Stimulated activated CD4-positive, alpha-beta T cell treated with anti-CD3 and anti-CD28 coated beads, Interleukin-4, amount 100 ng/mL, for 4 hours (primary cell): ENCODE results near the gene C3orf80.
"Not testable (repeated sequence)": the region's sequence is repeated elsewhere in the genome, so short reads cannot be mapped to it uniquely, and the experiment has no call there.

Source experiments
- DNase-seq, 2 experiments: peaks; one replicate each; pipeline ENCODE4 v3.0.0-alpha.2; 2020

Gene C3orf80

DNA sequence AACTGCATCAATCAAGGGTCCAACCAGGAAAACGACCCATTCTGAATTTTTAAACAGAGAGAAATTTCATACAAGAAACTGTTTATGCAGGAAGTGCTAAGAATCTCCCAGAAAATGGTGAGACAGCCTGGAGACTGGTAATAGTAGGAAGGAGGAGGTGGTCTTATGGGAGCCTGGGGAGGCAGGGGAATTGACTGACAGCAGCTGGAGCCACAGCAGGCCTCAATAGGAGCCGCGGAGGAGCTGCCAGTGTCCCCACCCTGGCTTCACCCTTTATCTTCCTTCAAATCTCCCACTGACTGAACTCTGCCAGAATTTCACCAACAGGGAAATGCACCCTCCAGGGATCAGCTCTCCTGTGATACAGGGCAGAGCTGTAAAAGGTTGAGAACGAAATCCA lies 7.5 kb upstream of the C3orf80 start:
- no peak for DNase-seq

DNA sequence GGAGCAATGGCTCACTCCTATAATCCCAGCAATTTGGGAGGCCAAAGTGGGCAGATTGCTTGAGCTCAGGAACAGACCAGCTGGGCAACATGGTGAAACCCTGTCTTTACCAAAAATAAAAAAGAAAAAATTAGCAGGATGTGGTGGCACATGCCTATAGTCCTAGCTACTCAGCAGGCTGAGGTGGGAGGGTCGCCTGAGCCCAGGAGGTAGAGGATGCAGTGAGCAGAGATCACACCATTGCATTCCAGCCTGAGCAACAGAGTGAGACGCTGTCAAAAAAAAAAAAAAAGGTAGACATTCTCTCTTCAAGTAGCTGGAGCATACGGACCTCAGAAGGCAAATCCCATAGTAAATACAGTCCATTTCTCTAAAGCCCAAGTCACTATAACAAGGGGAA lies 7.1 kb upstream of the C3orf80 start:
- no peak for DNase-seq

DNA sequence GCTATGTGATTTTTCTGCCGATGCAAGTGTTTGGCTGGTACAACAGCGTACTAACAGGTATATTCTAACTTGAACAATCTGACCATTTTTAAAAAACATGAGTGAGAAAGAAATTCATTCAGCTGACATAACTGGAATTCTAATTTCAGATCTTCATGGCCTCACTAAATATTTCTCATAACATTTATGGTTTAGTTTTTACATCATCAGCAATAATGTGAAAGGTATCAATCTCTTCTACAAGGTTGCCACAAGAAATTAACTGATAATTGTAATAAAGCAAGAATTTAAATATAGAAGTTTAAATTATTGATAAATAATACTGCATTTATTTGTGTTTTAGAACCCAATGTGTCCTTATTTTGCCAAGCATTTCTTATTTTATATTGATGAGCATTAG lies 5.2 kb upstream of the C3orf80 start:
- DNase-seq, result no peak

DNA sequence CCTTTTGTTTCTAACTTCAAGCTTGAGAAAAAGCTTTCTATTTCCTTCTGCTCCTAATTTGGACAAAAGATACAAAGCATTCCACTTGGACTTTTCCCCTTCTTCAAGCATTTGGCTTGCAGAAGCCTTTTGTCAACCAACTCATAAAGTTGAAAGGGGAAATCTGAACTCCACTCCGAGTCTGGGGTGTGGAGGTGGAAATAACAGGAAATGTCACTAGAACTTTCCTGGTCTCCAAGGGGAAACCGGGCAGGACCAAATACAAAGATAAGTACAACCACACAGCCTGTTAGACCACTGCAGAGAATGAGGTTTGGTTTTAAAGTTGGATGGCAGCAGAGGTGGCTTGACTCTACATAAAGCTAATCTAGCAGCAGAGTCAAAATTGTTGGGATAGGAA lies 4.2 kb upstream of the C3orf80 start:
- no peak for DNase-seq

DNA sequence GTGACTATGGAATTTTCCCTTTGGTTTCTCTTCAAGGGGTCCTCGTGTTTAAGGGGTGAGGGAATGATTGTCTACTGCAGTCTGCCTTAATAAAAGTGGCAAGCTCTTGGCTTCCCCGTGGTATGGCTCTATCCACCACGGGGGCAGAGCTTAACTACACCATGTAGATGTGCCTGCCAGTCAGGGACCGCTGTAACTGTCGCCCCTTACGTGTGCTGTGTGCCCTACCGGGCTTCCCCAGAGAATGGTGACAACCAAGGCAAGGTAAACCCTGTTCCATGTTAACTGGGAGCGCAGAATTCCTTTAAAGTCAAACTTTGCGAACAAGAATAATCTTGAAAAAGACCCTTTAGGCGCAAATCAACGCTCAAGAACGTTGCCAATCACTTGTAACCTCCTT lies 966 bp upstream of the C3orf80 start:
- DNase-seq, result no peak

DNA sequence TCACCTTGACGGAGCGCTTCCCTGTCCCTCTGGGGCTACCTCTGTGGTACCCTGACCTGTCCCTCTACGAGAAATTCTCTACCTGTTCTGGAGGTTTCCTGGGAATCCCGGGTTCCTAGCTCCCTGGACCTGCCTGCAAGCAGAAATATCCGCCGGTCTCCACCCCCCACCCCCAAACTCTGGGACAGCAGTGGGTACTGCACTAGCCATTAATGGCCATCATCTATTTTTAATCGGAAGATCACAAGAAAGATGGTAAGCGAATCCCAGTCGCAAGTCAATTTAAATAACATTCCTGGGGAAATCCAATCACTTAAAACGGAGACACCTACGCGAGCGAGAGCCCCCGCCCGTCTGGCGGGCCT lies 429 bp upstream of the C3orf80 start:
- no peak for DNase-seq

DNA sequence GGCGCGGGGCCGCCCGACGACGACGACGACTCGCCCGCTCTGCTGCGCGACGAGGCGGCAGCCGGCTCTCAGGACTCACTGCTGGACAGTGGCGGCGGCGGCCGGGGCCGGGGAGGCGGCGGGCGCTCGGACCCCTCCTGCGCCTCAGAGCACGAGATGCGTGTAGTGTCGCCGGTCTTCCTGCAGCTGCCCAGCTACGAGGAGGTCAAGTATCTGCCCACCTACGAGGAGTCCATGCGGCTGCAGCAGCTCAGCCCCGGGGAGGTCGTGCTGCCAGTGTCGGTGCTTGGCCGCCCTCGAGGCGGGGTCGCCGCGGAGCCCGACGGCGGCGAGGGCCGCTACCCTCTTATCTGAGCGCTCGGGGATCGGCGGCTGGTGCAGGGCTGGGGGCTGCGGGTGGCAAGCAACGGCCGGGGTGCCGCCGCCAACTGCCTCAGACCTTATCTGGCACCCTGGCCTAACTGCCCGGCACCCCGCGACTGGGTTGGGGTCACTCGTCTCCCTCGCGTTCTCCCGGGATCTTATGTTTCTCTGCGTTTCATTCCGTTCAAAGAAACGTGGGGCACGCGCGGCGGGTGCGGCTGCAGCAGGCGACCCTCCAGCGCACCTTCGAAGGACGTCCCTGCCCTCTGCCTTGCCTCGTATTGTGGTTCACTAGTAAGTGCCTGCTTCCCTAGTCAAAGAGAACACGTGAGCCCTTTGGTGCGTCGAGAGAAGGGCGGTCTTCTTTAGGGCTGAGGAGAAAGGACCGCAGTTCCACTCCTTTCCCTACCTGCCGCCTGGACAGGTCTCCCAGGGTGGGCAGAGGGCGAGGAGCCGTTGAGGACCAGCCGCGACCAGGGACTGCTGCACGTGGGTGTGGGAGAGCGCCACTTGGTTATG lies 1.0 kb downstream of the C3orf80 start:
- DNase-seq, result peak in 1 of 2 experiments; percentile 2

DNA sequence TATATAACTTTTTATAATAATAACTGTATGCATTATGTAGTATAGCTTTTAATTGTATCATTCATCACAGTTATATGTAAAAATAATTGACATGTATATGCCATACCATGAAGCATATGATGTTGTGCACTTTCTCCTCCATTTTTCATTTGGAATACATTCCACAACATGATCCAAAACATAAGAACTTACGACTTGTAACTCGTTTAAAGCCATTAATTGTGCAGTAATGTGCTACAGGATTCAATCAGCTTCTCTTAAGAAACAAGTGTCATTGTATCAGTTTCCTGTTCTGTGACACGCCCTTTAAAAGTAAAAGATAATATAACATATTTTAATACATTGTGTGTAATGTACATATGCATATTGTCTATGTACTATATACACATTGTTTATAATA lies 2.2 kb downstream of the C3orf80 start:
- DNase-seq, result no peak

DNA sequence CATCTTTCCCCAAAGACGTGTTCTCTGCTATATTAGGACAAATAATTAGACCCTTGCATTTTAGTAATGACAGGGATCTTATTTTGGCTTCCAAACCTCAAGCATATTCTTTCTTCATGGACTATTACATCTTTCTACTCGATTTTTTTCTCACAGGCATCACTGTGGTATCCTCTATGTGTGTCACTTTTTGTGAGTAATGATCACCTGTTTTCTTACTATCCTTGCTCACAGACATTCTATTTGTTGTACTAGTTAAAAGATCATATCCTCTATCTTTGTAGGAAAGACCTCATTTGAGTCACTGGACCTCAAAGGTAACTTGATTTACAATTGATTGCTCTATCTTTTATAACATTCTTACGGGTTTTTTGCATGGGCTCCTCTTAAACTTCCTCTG lies 6.8 kb downstream of the C3orf80 start:
- no peak for DNase-seq

DNA sequence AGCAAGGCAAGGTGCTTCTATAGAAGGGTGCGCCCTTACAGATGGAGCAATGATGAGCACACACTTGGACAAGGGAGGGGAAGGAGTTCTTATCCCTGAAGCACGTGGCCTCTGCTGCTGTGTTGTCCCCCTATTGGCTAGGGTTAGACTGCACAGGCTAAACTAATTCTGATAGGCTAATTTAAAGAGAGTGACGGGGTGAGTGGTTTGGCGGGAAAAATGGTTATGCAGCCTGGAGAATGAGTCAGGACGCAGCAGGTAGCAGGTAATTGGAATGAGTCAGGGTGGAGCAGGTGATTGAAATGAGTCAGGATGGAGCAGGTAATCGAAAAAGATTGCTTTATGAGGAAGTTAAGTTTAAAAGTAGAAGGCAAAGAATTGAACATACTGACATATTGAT lies 15.5 kb downstream of the C3orf80 start:
- not testable (repeated sequence) for DNase-seq

DNA sequence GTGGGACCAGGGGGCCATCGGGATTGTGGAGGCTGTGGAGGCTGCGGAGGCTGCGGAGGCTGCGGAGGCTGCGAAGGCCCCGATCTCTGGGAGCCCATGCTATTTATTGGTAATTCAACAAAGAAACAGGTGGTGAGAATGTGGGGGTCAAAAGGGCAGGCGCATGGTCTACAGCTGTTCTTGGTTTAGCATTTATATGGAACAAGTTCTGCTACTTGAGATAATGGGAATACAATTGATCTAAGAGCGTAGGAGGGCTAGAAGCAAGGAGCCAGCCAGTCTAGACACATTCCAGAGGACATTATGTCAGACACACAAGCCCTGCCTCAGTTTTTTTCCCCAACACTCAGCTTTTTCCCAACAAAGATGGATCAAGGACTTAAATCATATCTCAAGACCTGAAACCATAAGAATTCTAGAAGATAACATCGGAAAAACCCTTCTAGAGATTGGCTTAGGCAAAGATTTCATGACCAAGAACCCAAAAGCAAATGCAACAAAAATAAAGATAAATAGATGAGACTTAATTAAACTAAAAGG lies 20.1 kb downstream of the C3orf80 start:
- DNase-seq, result no peak

DNA sequence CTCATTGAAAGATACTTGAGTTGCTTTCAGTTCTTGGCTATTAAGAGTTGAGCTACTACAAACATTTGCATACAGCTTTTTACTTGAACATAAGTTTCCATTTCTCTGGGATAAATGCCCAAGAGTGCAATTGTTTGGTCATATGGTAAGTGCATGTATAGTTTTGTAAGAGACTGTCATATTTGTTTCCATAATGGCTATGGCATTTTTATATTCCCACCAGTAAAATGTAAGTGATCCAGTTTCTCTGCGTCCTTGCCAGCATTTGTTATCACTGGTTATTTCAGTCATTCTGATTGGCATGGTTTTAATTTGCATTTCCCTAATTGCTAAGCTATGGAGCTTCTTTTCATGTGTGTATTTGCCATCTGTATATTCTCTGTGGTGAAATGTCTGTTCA lies 22.5 kb downstream of the C3orf80 start:
- DNase-seq, result no peak

DNA sequence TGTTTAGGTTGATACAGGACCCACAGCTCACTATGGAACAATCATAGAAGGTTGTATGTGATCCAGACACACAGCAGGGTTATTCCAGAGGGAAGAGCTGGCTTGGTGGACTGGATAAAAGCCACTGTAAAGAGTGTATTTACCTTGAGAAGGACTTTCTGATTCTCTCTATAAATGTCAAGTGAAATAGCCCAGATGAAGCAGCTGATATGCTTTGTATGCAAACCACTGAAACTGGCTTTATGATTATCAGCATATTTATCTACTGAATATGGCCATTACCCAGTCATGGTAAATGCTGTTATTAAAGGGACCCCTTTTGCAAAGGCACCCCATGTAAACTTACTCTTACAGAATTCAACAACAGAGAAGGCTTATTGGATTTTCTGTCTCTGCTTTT lies 28.1 kb downstream of the C3orf80 start:
- DNase-seq, result no peak

DNA sequence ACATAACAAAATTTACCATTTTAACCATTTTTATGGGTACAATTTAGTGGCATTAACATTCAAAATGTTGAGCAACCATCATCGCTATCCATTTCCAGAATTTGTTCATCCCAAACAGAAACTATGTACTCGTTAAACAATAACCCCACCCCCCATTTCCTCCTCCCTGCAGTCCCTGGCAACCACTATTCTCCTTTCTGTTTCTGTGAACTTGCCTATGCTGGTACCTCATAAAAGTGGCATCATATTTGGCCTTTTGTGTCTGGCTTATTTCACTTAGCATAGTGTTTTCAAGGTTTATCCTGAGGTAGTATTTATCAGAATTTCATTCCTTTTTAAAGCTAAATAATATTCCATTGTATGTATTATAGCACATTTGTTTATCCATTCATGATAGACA lies 32.4 kb downstream of the C3orf80 start:
- DNase-seq, result no peak

DNA sequence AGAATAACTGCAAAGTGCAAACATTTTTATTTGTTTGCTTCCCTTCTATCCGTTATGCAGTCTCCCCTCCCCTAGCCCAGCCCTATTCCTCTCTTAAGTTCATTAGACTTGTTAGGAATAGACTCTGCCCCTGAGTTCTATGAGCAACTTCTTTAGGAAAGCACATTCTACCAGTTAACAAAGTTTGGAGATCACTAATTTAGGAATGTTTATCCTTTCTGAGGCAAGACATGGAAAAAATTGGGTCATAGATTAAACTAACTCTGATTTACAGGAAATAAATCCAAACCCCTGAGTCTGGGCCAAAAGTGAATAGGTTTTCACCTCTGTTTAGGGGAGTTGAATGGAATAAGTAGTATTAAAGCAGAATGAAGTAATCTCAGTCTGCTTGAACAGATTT lies 34.4 kb downstream of the C3orf80 start:
- no peak for DNase-seq

DNA sequence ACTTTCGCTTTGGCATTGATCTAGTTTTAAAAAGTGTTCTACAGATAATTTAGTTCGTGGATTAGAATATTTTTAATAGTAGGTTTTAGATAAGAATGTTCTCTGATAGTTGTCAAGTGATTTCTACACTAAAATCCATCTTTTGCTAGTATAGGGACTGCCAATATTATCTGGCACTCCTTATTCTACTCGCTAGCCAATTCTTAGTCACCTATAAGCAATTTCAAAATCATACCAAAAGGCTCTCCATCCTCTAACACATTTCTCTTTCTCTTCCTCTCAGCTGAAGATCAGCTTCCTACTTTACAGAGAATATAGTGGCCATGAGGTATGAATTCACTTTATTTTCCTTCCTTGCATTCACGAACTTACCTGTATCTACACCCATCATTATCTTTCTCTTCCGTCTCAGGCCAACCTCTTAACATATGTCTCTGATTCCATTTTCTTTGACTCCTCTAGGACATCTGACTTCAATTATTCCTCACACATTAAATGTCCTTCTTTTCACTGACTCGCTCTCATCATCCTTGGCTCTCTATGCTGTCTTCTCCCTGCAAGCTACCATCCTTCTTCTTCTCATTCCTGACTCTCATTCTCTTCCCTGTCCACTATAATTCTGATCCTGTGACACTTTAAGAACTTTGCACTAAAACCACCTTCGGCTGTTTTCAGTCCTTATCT lies 35.5 kb downstream of the C3orf80 start:
- DNase-seq, result no peak

DNA sequence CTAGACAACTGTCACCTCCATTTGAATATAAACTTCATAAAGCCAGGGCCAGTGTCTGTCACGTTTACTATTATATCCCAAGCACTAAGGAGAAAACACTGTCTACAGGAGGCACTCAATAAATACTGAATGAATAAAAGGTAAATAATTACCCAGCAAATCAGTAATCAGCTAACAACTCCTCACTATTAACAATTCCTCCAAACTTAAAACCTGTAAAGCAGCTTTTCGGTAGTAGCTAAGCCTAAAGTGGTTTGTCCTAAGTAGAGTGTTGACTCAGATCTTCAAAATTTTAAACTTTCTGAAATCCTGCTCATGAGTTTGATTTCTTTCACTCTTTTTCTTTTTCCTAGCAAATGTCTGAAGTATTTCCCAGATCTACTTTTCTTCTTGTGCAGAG lies 39.9 kb downstream of the C3orf80 start:
- DNase-seq, result no peak
